ENCODE results near the gene TPM2. TPM values are rescaled to one million over a fixed set of nuclear protein-coding genes. Genes with fewer than 3 reads are reported as not detected.

Gene TPM2
- polyA plus RNA-seq, 1 of the 3 experiments (the other 2 are of a cell fraction) = 620 TPM

DNA sequence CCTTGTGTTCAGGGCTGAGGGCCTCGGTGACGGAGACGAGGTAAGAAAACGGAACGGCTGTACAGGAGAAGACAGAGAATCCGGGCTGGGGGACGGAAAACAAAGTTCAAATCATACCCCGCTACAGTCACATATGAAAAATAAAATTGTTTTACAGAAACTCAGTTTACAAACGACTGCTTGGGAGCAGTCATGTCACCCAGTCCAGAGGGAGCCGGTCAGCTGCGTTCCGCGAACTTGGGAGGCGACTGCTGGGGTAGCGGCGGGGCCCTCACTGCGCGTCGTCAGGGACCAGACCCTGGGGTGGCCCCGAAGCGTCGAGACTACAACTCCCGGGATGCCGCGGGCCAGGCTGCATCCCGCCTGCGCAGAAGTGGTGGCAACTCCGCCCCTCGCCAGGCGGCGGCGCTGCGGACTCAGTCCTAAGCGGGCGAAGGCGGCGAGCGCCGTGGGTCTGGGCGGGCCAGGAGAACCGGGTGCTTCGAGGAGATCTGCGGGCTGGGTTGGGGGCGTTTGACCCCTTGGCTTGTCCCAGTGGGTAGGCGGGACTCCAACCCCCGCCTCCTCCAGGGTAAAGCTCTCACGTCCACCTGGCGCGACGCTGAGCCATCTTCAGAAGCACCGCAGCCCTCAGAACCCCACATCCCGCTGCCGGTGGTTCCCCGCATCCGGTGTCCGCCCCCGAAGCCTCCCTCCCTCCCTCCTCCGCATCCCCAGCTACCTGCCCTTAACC, 43.0 kb downstream of the TPM2 start:
- Histone ChIP-seq H3K4me1 (ENCODE audit: control insufficient read depth in 1 of 2, insufficient read depth in 2 of 2, low read depth in 1 of 2, low read length in 1 of 2) (peaks cover 6 to 7% of the 10 kb centered on the region in 2 experiments; a peak in 2 of 4 replicates), H3K27ac (ENCODE audit: low read depth in 2 of 2, low read length in 1 of 2) (peak overlapping the region in 1 of 2 experiments; percentile 76; a peak in 1 of 4 replicates), H3K27me3 (ENCODE audit: insufficient read depth) (no peaks in the 10 kb centered on the region), H3K9me2 (no peaks in the 10 kb centered on the region), H3K9ac (peak overlapping the region; percentile 63), H4K20me1 (ENCODE audit: insufficient read depth) (no peaks in the 10 kb centered on the region), H3K4me2 (peak overlapping the region; percentile 96), H3K36me3 (replicated peaks in 1 of 2; ENCODE audit: control insufficient read depth in 1 of 2, insufficient read depth in 2 of 2, low read length in 1 of 2) (no peaks in the 10 kb centered on the region), H3K4me3 (ENCODE audit: low read depth in 2 of 2, low read length in 1 of 2) (peak overlapping the region; percentile 61 to 67), H3F3A (replicated peaks; ENCODE audit: insufficient read depth) (peaks cover 6% of the 10 kb centered on the region), H3K9me3 (no peaks in the 10 kb centered on the region), H3K79me2 (ENCODE audit: insufficient read depth) (no peaks in the 10 kb centered on the region), H2AFZ (ENCODE audit: low read depth) (peak overlapping the region; percentile 97)
- ChIA-PET POLR2A (interaction anchor here (0.9 to 2.6 kb wide), 4 partner anchors 12 to 567 kb away, joined by 3 to 20 read pairs (median 4); partner anchors contain the start of genes CCDC107, FANCG and RMRP), CTCF (interaction anchor here (0.6 to 5.7 kb wide), 39 partner anchors 11 to 522 kb away, joined by 3 to 86 read pairs (median 4); partner anchors contain the start of genes ARHGEF39, CCDC107, CD72 and CREB3)
- DNase-seq = peak; percentile 97
- TF ChIP-seq POLR2AphosphoS5 (IDR thresholded peaks at IDR 0.05; ENCODE audit: low read depth, low read length) (peak; percentile 79; the same call in 1 of the 2 replicates), NRF1 (IDR thresholded peaks at IDR 0.05; ENCODE audit: low read depth, low read length) (peak; percentile 79), MXI1 (IDR thresholded peaks at IDR 0.05; ENCODE audit: low read depth, low read length) (peak; percentile 59), TAF1 (IDR thresholded peaks at IDR 0.05; ENCODE audit: borderline replicate concordance, low read depth, low read length) (peak; percentile 67), FOXJ3 (CRISPR knock-in tag; IDR thresholded peaks at IDR 0.05) (peak; percentile 63; the same call in 1 of the 2 replicates), SMC3 (IDR thresholded peaks at IDR 0.05; ENCODE audit: low read depth, low read length) (peak; percentile 50), EZH2phosphoT487 (IDR thresholded peaks at IDR 0.05; ENCODE audit: borderline replicate concordance, low read depth) (no peak), RCOR1 (IDR thresholded peaks at IDR 0.05; ENCODE audit: low read length) (peak; percentile 39; the same call in 1 of the 2 replicates), YY1 (IDR thresholded peaks at IDR 0.05; ENCODE audit: low read depth) (no peak), RAD21 (IDR thresholded peaks at IDR 0.05; ENCODE audit: low read length) (peak; percentile 76)
- TF ChIP-seq, protein P1, sequence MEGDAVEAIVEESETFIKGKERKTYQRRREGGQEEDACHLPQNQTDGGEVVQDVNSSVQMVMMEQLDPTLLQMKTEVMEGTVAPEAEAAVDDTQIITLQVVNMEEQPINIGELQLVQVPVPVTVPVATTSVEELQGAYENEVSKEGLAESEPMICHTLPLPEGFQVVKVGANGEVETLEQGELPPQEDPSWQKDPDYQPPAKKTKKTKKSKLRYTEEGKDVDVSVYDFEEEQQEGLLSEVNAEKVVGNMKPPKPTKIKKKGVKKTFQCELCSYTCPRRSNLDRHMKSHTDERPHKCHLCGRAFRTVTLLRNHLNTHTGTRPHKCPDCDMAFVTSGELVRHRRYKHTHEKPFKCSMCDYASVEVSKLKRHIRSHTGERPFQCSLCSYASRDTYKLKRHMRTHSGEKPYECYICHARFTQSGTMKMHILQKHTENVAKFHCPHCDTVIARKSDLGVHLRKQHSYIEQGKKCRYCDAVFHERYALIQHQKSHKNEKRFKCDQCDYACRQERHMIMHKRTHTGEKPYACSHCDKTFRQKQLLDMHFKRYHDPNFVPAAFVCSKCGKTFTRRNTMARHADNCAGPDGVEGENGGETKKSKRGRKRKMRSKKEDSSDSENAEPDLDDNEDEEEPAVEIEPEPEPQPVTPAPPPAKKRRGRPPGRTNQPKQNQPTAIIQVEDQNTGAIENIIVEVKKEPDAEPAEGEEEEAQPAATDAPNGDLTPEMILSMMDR (IDR thresholded peaks at IDR 0.05) = peak; percentile 74
- WGBS (ENCODE audit: low lambda C conversion rate) = 8% methylated on average over 8 of the region's 58 CpGs

DNA sequence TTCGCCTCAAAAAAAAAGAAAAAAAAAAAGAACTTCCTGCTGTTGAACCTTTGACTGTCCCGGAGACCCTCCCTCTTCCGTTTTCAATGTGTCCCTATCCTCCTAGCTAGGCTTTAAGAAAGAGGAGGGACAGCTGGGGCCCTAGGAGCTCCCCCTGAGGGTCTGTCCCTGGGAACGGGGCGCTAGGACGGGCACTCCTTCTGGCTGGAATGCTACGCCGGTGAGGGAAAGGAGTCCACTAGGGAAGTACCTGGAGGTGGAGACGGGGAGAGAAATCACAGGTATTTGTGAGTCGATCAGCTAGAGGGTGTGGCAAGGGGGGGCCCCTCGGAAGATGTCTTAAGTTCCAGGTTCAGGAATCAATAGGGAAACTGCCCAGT, 43.6 kb downstream of the TPM2 start:
- Histone ChIP-seq H3K4me2 (peak overlapping the region; percentile 96), H3K27ac (ENCODE audit: low read depth in 2 of 2, low read length in 1 of 2) (peak overlapping the region in 1 of 2 experiments; percentile 76; a peak in 1 of 4 replicates), H3K4me1 (ENCODE audit: control insufficient read depth in 1 of 2, insufficient read depth in 2 of 2, low read depth in 1 of 2, low read length in 1 of 2) (peaks cover 6 to 7% of the 10 kb centered on the region in 2 experiments; a peak in 2 of 4 replicates), H3K9me2 (no peaks in the 10 kb centered on the region), H4K20me1 (ENCODE audit: insufficient read depth) (no peaks in the 10 kb centered on the region), H2AFZ (ENCODE audit: low read depth) (peak overlapping the region; percentile 97), H3F3A (replicated peaks; ENCODE audit: insufficient read depth) (peaks cover 6% of the 10 kb centered on the region), H3K79me2 (ENCODE audit: insufficient read depth) (no peaks in the 10 kb centered on the region), H3K9ac (peak overlapping the region; percentile 63), H3K9me3 (no peaks in the 10 kb centered on the region), H3K27me3 (ENCODE audit: insufficient read depth) (no peaks in the 10 kb centered on the region), H3K4me3 (ENCODE audit: low read depth in 2 of 2, low read length in 1 of 2) (peak overlapping the region; percentile 61 to 67), H3K36me3 (replicated peaks in 1 of 2; ENCODE audit: control insufficient read depth in 1 of 2, insufficient read depth in 2 of 2, low read length in 1 of 2) (no peaks in the 10 kb centered on the region)
- ChIA-PET CTCF (interaction anchor here (0.7 to 5.7 kb wide), 25 partner anchors 11 to 522 kb away, joined by 3 to 86 read pairs (median 4); partner anchors contain the start of genes CCDC107, CD72, CREB3 and GBA2), POLR2A (interaction anchor here (0.9 to 2.6 kb wide), 2 partner anchors 12 to 567 kb away, joined by 3 to 20 read pairs; partner anchors contain the start of genes CCDC107, FANCG and RMRP)
- no peak for DNase-seq
- 35% methylated on average over 9 of the region's 11 CpGs for WGBS (ENCODE audit: low lambda C conversion rate)
- TF ChIP-seq, protein P2, sequence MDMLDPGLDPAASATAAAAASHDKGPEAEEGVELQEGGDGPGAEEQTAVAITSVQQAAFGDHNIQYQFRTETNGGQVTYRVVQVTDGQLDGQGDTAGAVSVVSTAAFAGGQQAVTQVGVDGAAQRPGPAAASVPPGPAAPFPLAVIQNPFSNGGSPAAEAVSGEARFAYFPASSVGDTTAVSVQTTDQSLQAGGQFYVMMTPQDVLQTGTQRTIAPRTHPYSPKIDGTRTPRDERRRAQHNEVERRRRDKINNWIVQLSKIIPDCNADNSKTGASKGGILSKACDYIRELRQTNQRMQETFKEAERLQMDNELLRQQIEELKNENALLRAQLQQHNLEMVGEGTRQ (IDR thresholded peaks at IDR 0.05; ENCODE audit: borderline replicate concordance, low read depth, low read length) = no peak
- TF ChIP-seq TCF12 (IDR thresholded peaks at IDR 0.05) (no peak), MXI1 (IDR thresholded peaks at IDR 0.05; ENCODE audit: low read depth, low read length) (no peak), FOSL2 (IDR thresholded peaks at IDR 0.05; ENCODE audit: borderline replicate concordance, low read depth) (no peak), FOXJ3 (CRISPR knock-in tag; IDR thresholded peaks at IDR 0.05) (no peak), CHD2 (IDR thresholded peaks at IDR 0.05; ENCODE audit: low read length, partially characterized antibody) (no peak), RAD21 (IDR thresholded peaks at IDR 0.05; ENCODE audit: low read length) (no peak), RCOR1 (IDR thresholded peaks at IDR 0.05; ENCODE audit: low read length) (no peak), GATA2 (CRISPR knock-in tag; IDR thresholded peaks at IDR 0.05) (no peak)
- TF ChIP-seq, protein P1 (IDR thresholded peaks at IDR 0.05) = no peak
- TF ChIP-seq, protein P3, sequence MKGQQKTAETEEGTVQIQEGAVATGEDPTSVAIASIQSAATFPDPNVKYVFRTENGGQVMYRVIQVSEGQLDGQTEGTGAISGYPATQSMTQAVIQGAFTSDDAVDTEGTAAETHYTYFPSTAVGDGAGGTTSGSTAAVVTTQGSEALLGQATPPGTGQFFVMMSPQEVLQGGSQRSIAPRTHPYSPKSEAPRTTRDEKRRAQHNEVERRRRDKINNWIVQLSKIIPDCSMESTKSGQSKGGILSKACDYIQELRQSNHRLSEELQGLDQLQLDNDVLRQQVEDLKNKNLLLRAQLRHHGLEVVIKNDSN (IDR thresholded peaks at IDR 0.05; ENCODE audit: borderline replicate concordance, low read depth) = no peak

Data from SK-N-SH (cell line).